ENCODE measurements around the gene NTNG1.

NTNG1 gene

GRCh38 chr1:107493111-107493716 is 352.4 kb downstream of the NTNG1 start:
- no peak for DNase-seq (ENCODE audit: low read depth in 1 of 2, low spot score in 1 of 2)

GRCh38 chr1:107494061-107494460 is 353.2 kb downstream of the NTNG1 start:
- DNase-seq (ENCODE audit: low read depth in 1 of 2, low spot score in 1 of 2) = no peak

- no peak for DNase-seq (ENCODE audit: low read depth in 1 of 2, low spot score in 1 of 2)
These were observed 355.2 kb downstream of the NTNG1 start for GRCh38 chr1:107496002-107496401.

- no peak for DNase-seq (ENCODE audit: low read depth in 1 of 2, low spot score in 1 of 2)
These were observed 358.4 kb downstream of the NTNG1 start for GRCh38 chr1:107499139-107499744.

GRCh38 chr1:107501081-107501605 is 360.3 kb downstream of the NTNG1 start:
- no peak for DNase-seq (ENCODE audit: low read depth in 1 of 2, low spot score in 1 of 2)

- no peak for DNase-seq (ENCODE audit: low read depth in 1 of 2, low spot score in 1 of 2)
These were observed 369.5 kb downstream of the NTNG1 start for GRCh38 chr1:107510347-107510746.

GRCh38 chr1:107512836-107513235 is 372.0 kb downstream of the NTNG1 start:
- DNase-seq (ENCODE audit: low read depth in 1 of 2, low spot score in 1 of 2) = no peak

GRCh38 chr1:107514841-107515240 is 374.0 kb downstream of the NTNG1 start:
- no peak for DNase-seq (ENCODE audit: low read depth in 1 of 2, low spot score in 1 of 2)

GRCh38 chr1:107515702-107516101 is 374.9 kb downstream of the NTNG1 start:
- no peak for DNase-seq (ENCODE audit: low read depth in 1 of 2, low spot score in 1 of 2)

- DNase-seq (ENCODE audit: low read depth in 1 of 2, low spot score in 1 of 2) = no peak
These were observed 382.2 kb downstream of the NTNG1 start for GRCh38 chr1:107523061-107523460.

- no peak for DNase-seq (ENCODE audit: low read depth in 1 of 2, low spot score in 1 of 2)
These were observed 382.9 kb downstream of the NTNG1 start for GRCh38 chr1:107523736-107524135.

- DNase-seq (ENCODE audit: low read depth in 1 of 2, low spot score in 1 of 2) = no peak
These were observed 383.5 kb downstream of the NTNG1 start for GRCh38 chr1:107524301-107524700.

GRCh38 chr1:107525145-107525544 is 384.3 kb downstream of the NTNG1 start:
- no peak for DNase-seq (ENCODE audit: low read depth in 1 of 2, low spot score in 1 of 2)

GRCh38 chr1:107525961-107526360 is 385.1 kb downstream of the NTNG1 start:
- DNase-seq (ENCODE audit: low read depth in 1 of 2, low spot score in 1 of 2) = no peak

GRCh38 chr1:107526524-107527198 is 385.8 kb downstream of the NTNG1 start:
- DNase-seq (ENCODE audit: low read depth in 1 of 2, low spot score in 1 of 2) = no peak

GRCh38 chr1:107529511-107530149 is 388.8 kb downstream of the NTNG1 start:
- DNase-seq (ENCODE audit: low read depth in 1 of 2, low spot score in 1 of 2) = no peak

- DNase-seq (ENCODE audit: low read depth in 1 of 2, low spot score in 1 of 2) = no peak
These were observed 389.7 kb downstream of the NTNG1 start for GRCh38 chr1:107530543-107530942.

GRCh38 chr1:107531065-107531908 is 390.4 kb downstream of the NTNG1 start:
- no peak for DNase-seq (ENCODE audit: low read depth in 1 of 2, low spot score in 1 of 2)

- no peak for DNase-seq (ENCODE audit: low read depth in 1 of 2, low spot score in 1 of 2)
These were observed 391.5 kb downstream of the NTNG1 start for GRCh38 chr1:107532318-107532717.
